Stimulated activated CD4-positive, alpha-beta T cell treated with anti-CD3 and anti-CD28 coated beads, Interleukin-1b, Interleukin-23, amount 100 ng/mL, for 1 hour (primary cell): Measurements from ENCODE around the gene SASH1.

ENCODE experiments used
- DNase-seq, 2 donors: peaks; one replicate each; pipeline ENCODE4 v3.0.0-alpha.2; 2020; ENCODE audit warnings: low read depth in 2 of 2

SASH1 gene

GRCh38 chr6:148342350-148343046 is at the start of gene SASH1:
SASH1 (plus strand) TSS chr6:148342838; CDS start chr6:148343068, 230 bp downstream.
- no peak for DNase-seq

- DNase-seq = no peak
Measured at GRCh38 chr6:148293181-148293995, 49.2 kb upstream of the SASH1 start.

- no peak for DNase-seq
Measured at GRCh38 chr6:148294059-148294458, 48.6 kb upstream of the SASH1 start.

GRCh38 chr6:148295261-148295887 is 47.3 kb upstream of the SASH1 start:
- no peak for DNase-seq

GRCh38 chr6:148296771-148297170 is 45.9 kb upstream of the SASH1 start:
- no peak for DNase-seq

GRCh38 chr6:148298683-148299082 is 44.0 kb upstream of the SASH1 start:
- DNase-seq = no peak

GRCh38 chr6:148303616-148304015 is 39.0 kb upstream of the SASH1 start:
- no peak for DNase-seq

- DNase-seq = no peak
Measured at GRCh38 chr6:148304976-148305375, 37.7 kb upstream of the SASH1 start.

- no peak for DNase-seq
Measured at GRCh38 chr6:148306286-148306685, 36.4 kb upstream of the SASH1 start.

GRCh38 chr6:148307405-148307804 is 35.2 kb upstream of the SASH1 start:
- DNase-seq = no peak

GRCh38 chr6:148309301-148309700 is 33.3 kb upstream of the SASH1 start:
- DNase-seq = no peak

- DNase-seq = no peak
Measured at GRCh38 chr6:148311966-148312669, 30.5 kb upstream of the SASH1 start.

- DNase-seq = no peak
Measured at GRCh38 chr6:148313488-148313887, 29.1 kb upstream of the SASH1 start.

GRCh38 chr6:148316308-148316707 is 26.3 kb upstream of the SASH1 start:
- no peak for DNase-seq

- DNase-seq = no peak
Measured at GRCh38 chr6:148317051-148317450, 25.6 kb upstream of the SASH1 start.

- DNase-seq = no peak
Measured at GRCh38 chr6:148317739-148318138, 24.9 kb upstream of the SASH1 start.

- DNase-seq = no peak
Measured at GRCh38 chr6:148322704-148323103, 19.9 kb upstream of the SASH1 start.

GRCh38 chr6:148323344-148323743 is 19.3 kb upstream of the SASH1 start:
- no peak for DNase-seq

GRCh38 chr6:148324297-148324985 is 18.2 kb upstream of the SASH1 start:
- DNase-seq = no peak

- no peak for DNase-seq
Measured at GRCh38 chr6:148325316-148326068, 17.1 kb upstream of the SASH1 start.
